Parathyroid adenoma (tissue), 2 donors: ENCODE measurements around the gene ACP4.

Experiments used
- H2AFZ ChIP-seq: fragments of 300-600 bp; sonication (generic); one replicate; pipeline ENCODE4 v1.7.0; 2017; ENCODE audit warnings: antibody characterized with exemption, mild to moderate bottlenecking
- H3K27ac ChIP-seq: fragments of 300-600 bp; sonication (generic); one replicate; pipeline ENCODE4 v1.7.0; 2017
- H3K27me3 ChIP-seq: fragments of 300-600 bp; sonication (generic); one replicate; pipeline ENCODE4 v1.7.0; 2017; ENCODE audit warnings: low read length; ENCODE audit not compliant: control insufficient read depth, insufficient read depth
- H3K36me3 ChIP-seq: fragments of 300-600 bp; sonication (generic); one replicate; pipeline ENCODE4 v1.7.0; 2017; ENCODE audit warnings: low read length; ENCODE audit not compliant: control insufficient read depth, insufficient read depth
- H3K4me1 ChIP-seq: fragments of 300-600 bp; sonication (generic); one replicate; pipeline ENCODE4 v1.7.0; 2017; ENCODE audit warnings: control low read depth
- H3K4me2 ChIP-seq: fragments of 300-600 bp; sonication (generic); one replicate; pipeline ENCODE4 v1.7.0; 2017; ENCODE audit warnings: low read length
- H3K4me3 ChIP-seq: fragments of 300-600 bp; sonication (generic); one replicate; pipeline ENCODE4 v1.7.0; 2017; ENCODE audit warnings: low read depth, low read length
- H3K79me2 ChIP-seq: fragments of 300-600 bp; sonication (generic); one replicate; pipeline ENCODE4 v1.7.0; 2017; ENCODE audit warnings: control low read depth
- H3K9ac ChIP-seq: fragments of 300-600 bp; sonication (generic); one replicate; pipeline ENCODE4 v1.7.0; 2017; ENCODE audit warnings: mild to moderate bottlenecking
- H3K9me3 ChIP-seq: fragments of 300-600 bp; sonication (generic); one replicate; pipeline ENCODE4 v1.7.0; 2017; ENCODE audit warnings: low read length; ENCODE audit not compliant: control insufficient read depth
- CTCF ChIP-seq: fragments of 300-600 bp; sonication (generic); IDR thresholded peaks from one replicate; pipeline ENCODE4 v1.7.0; 2017; ENCODE audit warnings: antibody characterized with exemption, mild to moderate bottlenecking
- donor health status: primary hyperparathyroidism.

Gene ACP4

GRCh38 chr19:50818859-50819472, 28.8 kb downstream of the ACP4 start:
- H3K4me3 ChIP-seq, result no peak overlapping the region
- no peak overlapping the region for H3K27ac ChIP-seq
- TF ChIP-seq CTCF, result no peak
- H3K79me2 ChIP-seq, result no peaks in the 10 kb centered on the region
- H3K36me3 ChIP-seq, result no peaks in the 10 kb centered on the region
- no peak overlapping the region for H2AFZ ChIP-seq
- H3K4me1 ChIP-seq, result no peaks in the 10 kb centered on the region
- no peaks in the 10 kb centered on the region for H3K9me3 ChIP-seq
- H3K27me3 ChIP-seq, result peaks cover 3% of the 10 kb centered on the region
- no peak overlapping the region for H3K4me2 ChIP-seq
- no peak overlapping the region for H3K9ac ChIP-seq

GRCh38 chr19:50819636-50820035, 29.4 kb downstream of the ACP4 start:
- TF ChIP-seq CTCF, result no peak
- Histone ChIP-seq H3K4me2 (no peak overlapping the region), H3K4me3 (no peak overlapping the region), H3K36me3 (no peaks in the 10 kb centered on the region), H3K27ac (no peak overlapping the region), H2AFZ (no peak overlapping the region), H3K79me2 (no peaks in the 10 kb centered on the region), H3K4me1 (no peaks in the 10 kb centered on the region), H3K9ac (no peak overlapping the region), H3K9me3 (no peaks in the 10 kb centered on the region), H3K27me3 (peaks cover 3% of the 10 kb centered on the region)

- Histone ChIP-seq H3K4me2 (no peak overlapping the region), H2AFZ (no peak overlapping the region), H3K79me2 (no peaks in the 10 kb centered on the region), H3K36me3 (no peaks in the 10 kb centered on the region), H3K4me3 (no peak overlapping the region), H3K9ac (no peak overlapping the region), H3K4me1 (no peaks in the 10 kb centered on the region), H3K27me3 (peaks cover 3% of the 10 kb centered on the region), H3K27ac (no peak overlapping the region), H3K9me3 (no peaks in the 10 kb centered on the region)
- TF ChIP-seq CTCF, result no peak
These were observed 29.9 kb downstream of the ACP4 start for GRCh38 chr19:50820086-50820485.

DNA sequence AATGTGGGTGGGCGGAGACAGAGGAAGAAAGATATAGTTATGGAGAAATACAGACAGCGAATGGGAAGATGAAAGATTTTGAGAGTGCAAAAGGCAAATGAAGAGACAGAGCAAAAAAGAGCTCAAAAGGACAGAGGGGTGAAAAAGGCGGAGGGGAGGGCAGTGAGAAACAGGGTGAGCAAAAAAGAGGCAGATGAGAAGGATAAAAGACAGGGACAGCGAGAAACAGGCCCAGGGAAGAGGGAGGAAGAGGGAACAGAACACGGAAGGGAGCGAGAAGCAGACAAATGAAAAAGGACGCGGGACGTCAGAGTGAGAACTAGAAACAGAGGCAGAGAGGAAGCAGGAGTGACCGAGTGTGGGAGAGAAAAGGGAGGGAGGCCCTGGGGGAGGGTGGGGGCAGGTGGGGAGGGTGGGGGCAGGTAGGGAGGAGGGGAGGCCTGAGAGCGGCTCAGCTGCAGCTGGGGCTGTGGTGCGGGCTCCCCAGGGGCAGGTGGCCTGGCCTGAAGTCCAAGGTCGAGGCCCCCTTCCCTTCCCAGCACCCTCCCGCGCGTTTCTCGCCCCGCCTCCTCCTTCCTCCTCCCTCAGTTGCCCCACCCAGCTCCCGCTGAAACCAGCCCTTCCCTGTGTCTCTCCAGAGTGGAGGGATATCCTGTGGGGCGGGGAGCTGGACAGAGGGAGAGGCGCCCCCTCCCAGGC, 30.5 kb downstream of the ACP4 start:
- no peak overlapping the region for H3K4me3 ChIP-seq
- H3K27me3 ChIP-seq, result peaks cover 3% of the 10 kb centered on the region

More for the DNA sequence above, 30.5 kb downstream of the ACP4 start:
- Histone ChIP-seq H2AFZ (peak overlapping the region; percentile 30), H3K27ac (no peak overlapping the region), H3K9me3 (no peaks in the 10 kb centered on the region), H3K79me2 (no peaks in the 10 kb centered on the region), H3K4me1 (no peaks in the 10 kb centered on the region), H3K9ac (no peak overlapping the region), H3K4me2 (no peak overlapping the region), H3K36me3 (no peaks in the 10 kb centered on the region)
- no peak for TF ChIP-seq CTCF
